Mesenchymal stem cell (in vitro differentiated cells and primary cell): ENCODE measurements around the gene PRX.

ENCODE experiments used
- DNase-seq: peaks from one replicate; pipeline ENCODE4 v3.0.0-alpha.2; 2013
- H2AFZ ChIP-seq: one replicate; pipeline ENCODE4 v1.6.1; 2013; ENCODE audit warnings: low read depth, mild to moderate bottlenecking, control low read depth, inconsistent platforms, low read length, moderate library complexity
- H2AK5ac ChIP-seq: 2 replicates; pipeline ENCODE4 v1.6.1; 2013; ENCODE audit warnings: low read length, moderate library complexity, mild to moderate bottlenecking, inconsistent platforms; ENCODE audit not compliant: severe bottlenecking
- H2BK120ac ChIP-seq: one replicate; pipeline ENCODE4 v1.6.1; 2013; ENCODE audit warnings: low read depth, mild to moderate bottlenecking, inconsistent platforms, low read length, moderate library complexity
- H2BK12ac ChIP-seq, 2 experiments: one replicate each; pipeline ENCODE4 v1.6.1; 2013; ENCODE audit warnings: inconsistent platforms in 2 of 2, low read length in 2 of 2, mild to moderate bottlenecking in 2 of 2, moderate library complexity in 2 of 2, control low read depth in 1 of 2
- H2BK15ac ChIP-seq: one replicate; pipeline ENCODE4 v1.6.1; 2013; ENCODE audit warnings: mild to moderate bottlenecking, low read depth, inconsistent platforms; ENCODE audit not compliant: poor library complexity, severe bottlenecking
- H2BK5ac ChIP-seq: 2 replicates; pipeline ENCODE4 v1.6.1; 2013; ENCODE audit warnings: low read depth, mild to moderate bottlenecking, low read length, control low read depth, inconsistent platforms; ENCODE audit not compliant: poor library complexity, severe bottlenecking
- H3K14ac ChIP-seq, 2 experiments: one replicate each; pipeline ENCODE4 v1.6.1; 2013; ENCODE audit warnings: inconsistent platforms in 2 of 2, low read length in 2 of 2, control low read depth in 1 of 2, mild to moderate bottlenecking in 1 of 2, moderate library complexity in 1 of 2
- H3K18ac ChIP-seq, 2 experiments: one replicate each; pipeline ENCODE4 v1.6.1; 2013; ENCODE audit warnings: inconsistent platforms in 2 of 2, low read length in 2 of 2, control low read depth in 1 of 2, low read depth in 1 of 2, mild to moderate bottlenecking in 1 of 2
- H3K23ac ChIP-seq, 2 experiments: one replicate each; pipeline ENCODE4 v1.6.1; 2013; ENCODE audit warnings: inconsistent platforms in 2 of 2, low read length in 2 of 2, mild to moderate bottlenecking in 2 of 2, moderate library complexity in 2 of 2, control low read depth in 1 of 2
- H3K27ac ChIP-seq: 2 replicates; pipeline ENCODE4 v1.5.1; 2013; ENCODE audit warnings: mild to moderate bottlenecking, moderate library complexity, low read length, control low read depth, inconsistent platforms; ENCODE audit not compliant: poor library complexity, severe bottlenecking
- H3K27me3 ChIP-seq, 2 experiments: 2 replicates each; pipeline versions ENCODE4 v1.6.1 to v1.7.0; 2013; ENCODE audit warnings: low read length in 2 of 2, mild to moderate bottlenecking in 2 of 2, moderate library complexity in 2 of 2, control low read depth in 1 of 2, inconsistent platforms in 1 of 2; ENCODE audit not compliant: control insufficient read depth in 1 of 2, insufficient read depth in 1 of 2
- H3K36me3 ChIP-seq, 2 experiments: 2 replicates each; pipeline versions ENCODE4 v1.6.1 to v1.7.0; 2013; ENCODE audit warnings: low read length in 2 of 2, control low read depth in 1 of 2, inconsistent platforms in 1 of 2, low read depth in 1 of 2, mild to moderate bottlenecking in 1 of 2; ENCODE audit not compliant: insufficient read depth in 2 of 2, control insufficient read depth in 1 of 2
- H3K4ac ChIP-seq, 2 experiments: one replicate each; pipeline ENCODE4 v1.6.1; 2013; ENCODE audit warnings: inconsistent platforms in 2 of 2, low read length in 2 of 2, mild to moderate bottlenecking in 2 of 2, moderate library complexity in 2 of 2, control low read depth in 1 of 2, low read depth in 1 of 2
- H3K4me1 ChIP-seq: 2 replicates; pipeline ENCODE4 v1.6.1; 2013; ENCODE audit warnings: low read depth, low read length, control low read depth; ENCODE audit not compliant: control insufficient read depth, insufficient read depth
- H3K4me2 ChIP-seq: 2 replicates; pipeline ENCODE4 v1.6.1; 2013; ENCODE audit warnings: low read length, mild to moderate bottlenecking, inconsistent platforms; ENCODE audit not compliant: poor library complexity, severe bottlenecking
- H3K4me3 ChIP-seq, 2 experiments: 2 replicates each; pipeline versions ENCODE4 v1.5.1 to v1.7.0; 2013; ENCODE audit warnings: low read length in 2 of 2, mild to moderate bottlenecking in 2 of 2, control low read depth in 1 of 2, low read depth in 1 of 2; ENCODE audit not compliant: insufficient read depth in 1 of 2
- H3K79me1 ChIP-seq: replicated peaks from 2 replicates; pipeline ENCODE4 v1.6.1; 2013; ENCODE audit warnings: mild to moderate bottlenecking, control low read depth, low read length, inconsistent platforms; ENCODE audit not compliant: poor library complexity, severe bottlenecking
- H3K9ac ChIP-seq: 2 replicates; pipeline ENCODE4 v1.7.0; 2013; ENCODE audit warnings: mild to moderate bottlenecking, low read length, moderate library complexity
- H3K9me3 ChIP-seq: 2 replicates; pipeline ENCODE4 v1.7.0; 2013; ENCODE audit warnings: mild to moderate bottlenecking, low read length; ENCODE audit not compliant: control insufficient read depth
- H4K8ac ChIP-seq: one replicate; pipeline ENCODE4 v1.6.1; 2013; ENCODE audit warnings: inconsistent platforms, mild to moderate bottlenecking, low read length, moderate library complexity
- H4K91ac ChIP-seq: one replicate; pipeline ENCODE4 v1.6.1; 2013; ENCODE audit warnings: mild to moderate bottlenecking, low read length, inconsistent platforms
- WGBS: methylation state at CpG from one replicate; pipeline ENCODE4 v1.1.7; 2013; ENCODE audit warnings: mixed read lengths; 5-methylcytosine and 5-hydroxymethylcytosine counted together

PRX gene

DNA sequence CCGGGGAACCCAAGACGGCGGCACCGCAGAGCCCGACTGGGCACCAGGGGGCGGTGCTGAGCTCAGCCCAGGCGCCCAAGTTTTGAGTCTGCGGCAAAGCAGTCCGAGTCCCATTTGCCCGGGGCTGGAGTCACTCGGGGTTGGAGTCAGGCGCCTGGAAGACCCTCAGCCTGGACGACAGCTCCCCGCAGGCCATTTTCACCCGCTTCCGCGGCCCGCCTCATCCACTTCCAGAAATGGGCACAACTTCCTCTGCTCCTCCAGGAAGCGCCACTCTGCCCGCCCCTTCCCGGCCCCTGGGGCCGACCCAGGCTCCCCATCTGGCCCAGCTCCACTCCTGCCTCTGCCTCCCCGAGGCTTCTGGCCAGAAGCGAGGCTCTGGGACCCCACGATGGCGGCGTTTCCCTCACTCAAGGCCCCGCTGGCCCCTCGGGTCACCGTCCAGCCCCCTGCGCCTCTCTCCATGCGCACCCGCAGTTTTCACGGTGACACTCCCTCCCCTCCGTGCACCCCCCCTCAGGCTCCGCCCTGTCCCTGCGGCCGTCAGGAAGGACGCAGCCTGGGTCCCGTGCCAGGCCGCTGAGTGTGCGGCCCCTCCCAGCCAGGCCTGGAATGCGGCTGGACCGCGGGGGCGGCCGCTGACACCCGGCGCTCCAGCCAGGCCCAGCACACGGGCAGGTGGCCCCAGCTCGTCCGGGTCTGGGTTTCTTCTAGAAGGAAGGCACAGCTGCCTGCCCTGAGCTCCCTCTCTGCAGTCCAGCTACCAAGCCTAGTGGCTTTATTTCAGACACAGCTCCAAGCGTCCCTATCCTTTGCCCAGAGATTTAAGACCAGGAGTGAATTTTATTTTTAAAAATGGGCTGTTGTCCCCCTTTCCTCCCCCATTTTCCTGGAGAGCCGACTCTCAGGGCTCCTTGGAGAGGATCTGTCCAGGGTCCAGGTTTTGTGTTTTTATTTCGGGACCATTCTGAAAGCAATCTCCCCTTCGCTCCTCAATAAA lies 7.9 kb upstream of the PRX start:
- Histone ChIP-seq H3K9me3 (no peaks in the 10 kb centered on the region), H4K91ac (peak overlapping the region; percentile 88), H2BK5ac (peak overlapping the region; percentile 96), H3K18ac (peak overlapping the region; percentile 90 to 98), H3K4me3 (peak overlapping the region; percentile 63 to 82), H2BK12ac (peak overlapping the region; percentile 4 to 92), H3K4ac (peak overlapping the region; percentile 95 to 96), H3K14ac (peak overlapping the region in 1 of 2 experiments; percentile 99), H3K23ac (peak overlapping the region in 1 of 2 experiments; percentile 91), H3K4me2 (peak overlapping the region; percentile 88), H3K4me1 (peaks cover 15% of the 10 kb centered on the region), H2AK5ac (peak overlapping the region; percentile 81), H3K79me1 (peaks cover 6% of the 10 kb centered on the region), H2AFZ (peak overlapping the region; percentile 92), H2BK120ac (peak overlapping the region; percentile 86), H3K27ac (peak overlapping the region; percentile 96), H3K36me3 (peaks cover 11 to 15% of the 10 kb centered on the region in 2 experiments), H3K27me3 (no peaks in the 10 kb centered on the region), H3K9ac (peak overlapping the region; percentile 99), H2BK15ac (peak overlapping the region; percentile 82), H4K8ac (peak overlapping the region; percentile 79)
- 2% methylated on average over 53 of the region's 56 CpGs for WGBS
- peak; percentile 94 for DNase-seq

- Histone ChIP-seq H2BK5ac (no peak overlapping the region), H3K36me3 (peaks cover 11 to 15% of the 10 kb centered on the region in 2 experiments), H2BK12ac (no peak overlapping the region), H4K8ac (no peak overlapping the region), H3K27me3 (no peaks in the 10 kb centered on the region), H3K27ac (peak overlapping the region; percentile 96), H3K4me2 (peak overlapping the region; percentile 88), H3K4ac (peak overlapping the region in 1 of 2 experiments; percentile 96), H3K9me3 (no peaks in the 10 kb centered on the region), H2AFZ (no peak overlapping the region), H2AK5ac (no peak overlapping the region), H3K4me3 (peak overlapping the region in 1 of 2 experiments; percentile 82), H2BK120ac (peak overlapping the region; percentile 44), H4K91ac (no peak overlapping the region), H3K18ac (peak overlapping the region in 1 of 2 experiments; percentile 98), H2BK15ac (peak overlapping the region; percentile 6), H3K23ac (no peak overlapping the region), H3K79me1 (peaks cover 6% of the 10 kb centered on the region), H3K9ac (peak overlapping the region; percentile 99), H3K14ac (no peak overlapping the region), H3K4me1 (peaks cover 15% of the 10 kb centered on the region)
- DNase-seq: no peak
- WGBS: 63% methylated on average over 13 of the region's 14 CpGs
Measured at GRCh38 chr19:40420451-40420765, 7.2 kb upstream of the PRX start.

- Histone ChIP-seq H3K23ac (no peak overlapping the region), H3K9me3 (no peaks in the 10 kb centered on the region), H2AK5ac (no peak overlapping the region), H3K36me3 (peaks cover 11 to 15% of the 10 kb centered on the region in 2 experiments), H2BK15ac (peak overlapping the region; percentile 33), H4K91ac (no peak overlapping the region), H2BK12ac (peak overlapping the region; percentile 54 to 96), H2BK5ac (no peak overlapping the region), H3K9ac (no peak overlapping the region), H3K18ac (no peak overlapping the region), H4K8ac (no peak overlapping the region), H3K4me1 (peaks cover 17% of the 10 kb centered on the region), H3K4me3 (no peak overlapping the region), H2AFZ (no peak overlapping the region), H3K27me3 (no peaks in the 10 kb centered on the region), H2BK120ac (no peak overlapping the region), H3K14ac (no peak overlapping the region), H3K27ac (no peak overlapping the region), H3K4ac (peak overlapping the region in 1 of 2 experiments; percentile 63), H3K4me2 (no peak overlapping the region), H3K79me1 (peaks cover 6% of the 10 kb centered on the region)
- DNase-seq: no peak
- 97% methylated on average over 5 of the region's 5 CpGs for WGBS
Measured at GRCh38 chr19:40419780-40420179, 6.6 kb upstream of the PRX start.

DNA sequence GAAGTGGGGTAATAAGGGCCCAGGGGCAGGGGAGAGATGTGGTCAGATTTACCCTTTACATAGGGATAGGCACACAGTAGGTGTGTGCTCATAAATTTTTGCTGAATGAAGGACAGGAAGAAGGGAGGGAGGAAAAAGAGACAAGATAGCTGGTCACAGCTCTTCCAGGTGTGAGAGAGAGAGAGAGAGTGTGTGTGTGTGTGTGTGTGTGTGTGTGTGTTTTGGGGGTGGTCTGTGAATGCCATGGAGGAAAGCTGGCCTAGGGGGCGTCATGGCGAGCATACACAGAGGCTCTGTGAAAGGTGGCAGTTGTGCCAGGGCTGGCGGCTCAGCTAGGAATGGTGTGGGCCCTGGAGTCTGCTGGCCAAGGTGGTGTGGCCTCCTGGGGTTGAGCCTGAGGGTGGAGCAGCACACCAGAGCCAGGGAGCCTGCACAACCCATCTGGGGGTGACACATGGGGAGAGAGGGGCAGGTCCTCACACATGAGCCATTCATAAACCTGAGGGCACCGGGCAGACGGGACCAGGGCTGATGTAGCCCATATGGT lies 6.0 kb upstream of the PRX start:
- Histone ChIP-seq H3K4me2 (no peak overlapping the region), H3K9me3 (no peaks in the 10 kb centered on the region), H3K36me3 (peaks cover 11 to 15% of the 10 kb centered on the region in 2 experiments), H3K79me1 (peaks cover 6% of the 10 kb centered on the region), H3K18ac (peak overlapping the region; percentile 38 to 54), H3K4me3 (no peak overlapping the region), H3K27ac (no peak overlapping the region), H3K23ac (peak overlapping the region in 1 of 2 experiments; percentile 49), H4K8ac (no peak overlapping the region), H2BK5ac (no peak overlapping the region), H2AK5ac (no peak overlapping the region), H3K4ac (peak overlapping the region in 1 of 2 experiments; percentile 5), H4K91ac (peak overlapping the region; percentile 90), H2BK15ac (peak overlapping the region; percentile 97), H3K4me1 (peaks cover 21% of the 10 kb centered on the region), H2BK120ac (peak overlapping the region; percentile 42), H3K14ac (peak overlapping the region in 1 of 2 experiments; percentile 5), H2BK12ac (peak overlapping the region; percentile 75 to 96), H3K27me3 (no peaks in the 10 kb centered on the region), H2AFZ (no peak overlapping the region), H3K9ac (no peak overlapping the region)
- 77% methylated on average over 5 of the region's 5 CpGs for WGBS
- peak; percentile 41 for DNase-seq
